ENCODE data around the gene RABGAP1L.

The RABGAP1L gene

DNA sequence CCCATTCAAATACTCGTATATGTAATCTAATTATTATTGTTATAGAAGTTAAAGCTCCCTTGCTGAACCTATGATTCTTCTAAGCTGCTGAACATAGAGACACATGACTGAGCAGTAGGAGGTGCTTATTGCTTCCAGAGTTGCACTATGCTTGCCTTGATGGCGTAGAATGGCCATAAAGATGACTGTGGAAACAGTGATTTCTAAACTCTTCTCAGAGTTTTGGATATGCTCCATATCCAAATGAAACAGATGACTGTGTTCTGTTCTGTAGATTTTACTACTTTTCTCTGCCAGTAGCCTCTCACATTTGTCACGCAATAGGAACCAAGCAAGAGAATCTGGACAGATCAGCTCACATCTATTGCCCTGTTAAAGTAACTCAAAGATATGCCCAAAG lies 752.3 kb downstream of the RABGAP1L start:
- no peak for DNase-seq (ENCODE audit: low read depth in 4 of 4, low spot score in 1 of 4)

DNA sequence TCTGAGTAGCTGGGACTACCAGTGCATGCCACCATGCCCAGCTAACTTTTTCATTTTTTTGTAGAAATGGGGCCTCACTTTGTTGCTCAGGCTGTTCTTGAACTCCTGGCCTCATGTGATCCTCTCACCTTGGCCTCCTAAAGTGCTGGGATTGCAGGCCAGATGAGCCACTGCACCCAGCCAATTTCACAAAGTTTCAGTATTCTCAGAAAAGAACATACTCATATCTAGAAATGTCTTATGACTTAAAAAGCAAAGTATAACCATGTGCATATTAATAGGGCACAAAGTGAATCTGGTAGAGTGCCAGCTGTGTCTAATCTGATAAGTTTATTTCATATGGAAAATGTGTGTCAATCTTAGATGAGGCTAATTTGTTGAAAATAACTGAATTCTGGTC lies 752.9 kb downstream of the RABGAP1L start:
- peak in 2 of 4 experiments; percentile 11 to 13 for DNase-seq (ENCODE audit: low read depth in 4 of 4, low spot score in 1 of 4)

DNA sequence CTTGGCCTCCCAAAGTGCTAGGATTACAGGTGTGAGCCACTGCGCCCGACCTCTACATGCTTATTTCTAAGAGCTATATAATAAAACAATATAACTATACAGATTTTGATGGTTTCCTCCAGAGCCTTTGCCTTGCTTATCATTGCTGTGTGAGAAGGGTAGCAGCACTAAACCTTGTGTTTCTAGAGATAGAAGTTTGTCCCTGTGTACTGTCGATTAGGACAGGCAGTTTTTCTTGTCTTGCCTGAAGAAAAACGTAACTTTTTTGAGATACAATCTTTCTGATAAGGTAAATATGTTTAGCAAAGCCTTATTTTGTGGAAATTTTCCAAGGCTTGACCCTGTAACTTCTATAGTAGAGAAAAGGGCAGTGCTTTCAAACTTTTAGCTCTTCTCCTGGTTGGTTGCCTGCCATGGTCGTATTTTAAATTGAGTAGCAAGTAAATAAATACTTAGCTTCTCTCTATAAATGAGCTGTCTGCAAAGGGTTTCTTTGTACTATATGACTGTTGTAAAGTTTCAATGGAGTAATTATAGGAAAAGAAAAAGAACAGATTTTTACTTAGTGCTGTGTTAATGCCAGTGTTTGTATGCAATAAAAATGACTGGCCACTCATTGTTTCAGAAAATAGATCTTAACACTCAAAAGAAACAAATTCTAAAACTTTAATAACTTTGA lies 754.0 kb downstream of the RABGAP1L start:
- no peak for DNase-seq (ENCODE audit: low read depth in 4 of 4, low spot score in 1 of 4)

DNA sequence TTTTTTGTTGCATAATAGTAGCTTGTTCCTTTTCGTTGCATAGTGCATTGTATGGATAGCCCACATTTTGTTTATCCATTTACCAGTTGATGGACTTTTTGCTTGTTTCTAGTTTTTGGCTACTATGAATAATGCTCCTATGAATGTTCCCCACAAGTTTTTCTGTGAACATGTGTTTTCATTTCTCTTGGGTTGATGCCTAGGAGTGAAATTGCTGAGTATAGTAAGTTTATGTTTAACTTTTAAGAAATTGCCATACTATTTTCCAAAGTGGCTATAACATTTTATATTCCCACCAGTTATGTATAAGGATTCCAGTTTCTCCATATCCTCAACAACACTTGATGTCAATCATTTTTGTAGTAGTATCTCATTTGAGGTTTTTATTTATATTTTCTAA lies 755.7 kb downstream of the RABGAP1L start:
- no peak for DNase-seq (ENCODE audit: low read depth in 4 of 4, low spot score in 1 of 4)

DNA sequence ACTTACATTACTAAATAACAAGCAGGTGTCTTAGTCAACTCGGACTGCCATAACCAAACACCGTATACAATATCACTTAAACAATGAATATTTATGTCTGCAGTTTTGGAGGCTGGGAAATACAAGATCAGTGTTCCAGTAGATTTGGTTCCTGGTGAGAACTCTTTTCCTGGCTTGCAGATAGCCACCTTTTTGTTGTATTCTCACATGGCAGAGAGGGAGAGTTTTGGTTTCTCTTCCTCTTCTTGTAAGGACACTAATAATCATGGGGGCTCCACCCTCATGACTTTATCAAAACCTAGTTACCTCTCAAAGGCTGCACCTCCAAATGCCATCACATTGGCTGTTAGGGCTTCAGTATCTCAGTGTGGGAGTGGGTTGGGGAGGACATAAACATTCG lies 757.5 kb downstream of the RABGAP1L start:
- DNase-seq (ENCODE audit: low read depth in 4 of 4, low spot score in 1 of 4) = no peak

DNA sequence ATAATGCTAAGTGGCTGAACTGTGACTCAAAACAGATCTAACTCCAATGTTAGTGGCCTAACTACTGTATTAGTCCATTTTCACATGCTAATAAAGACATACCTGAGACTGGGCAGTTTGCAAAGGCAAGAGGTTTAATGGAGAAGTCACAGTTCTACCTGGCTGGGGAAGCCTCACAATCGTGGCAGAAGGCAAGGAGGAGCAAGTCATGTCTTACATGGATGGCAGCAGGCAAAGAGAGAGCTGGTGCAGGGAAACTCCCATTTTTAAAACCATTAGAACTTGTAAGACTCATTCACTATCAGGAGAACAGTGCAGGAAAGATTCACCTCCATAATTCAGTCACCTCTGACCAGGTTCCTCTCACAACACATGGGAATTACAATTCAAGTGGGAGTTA lies 760.8 kb downstream of the RABGAP1L start:
- DNase-seq (ENCODE audit: low read depth in 4 of 4, low spot score in 1 of 4) = no peak

DNA sequence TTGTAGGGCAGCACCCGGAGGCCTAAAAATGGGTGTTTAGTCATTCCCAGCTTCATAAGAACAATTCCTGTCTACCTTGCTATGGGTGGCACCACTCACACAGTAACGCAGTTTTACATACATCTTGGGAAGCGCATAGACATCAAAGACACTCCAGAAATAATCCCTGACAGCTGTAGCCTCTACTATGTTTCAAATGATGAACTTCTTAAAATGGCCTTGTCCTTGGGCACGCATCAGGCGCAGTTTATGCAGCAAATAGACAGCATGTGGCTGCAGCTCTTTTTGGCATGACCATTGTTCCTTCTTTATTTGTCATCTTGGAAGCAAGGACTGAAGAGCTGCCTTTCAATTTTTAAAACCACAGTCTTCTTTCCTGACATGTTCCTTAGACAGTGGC lies 762.8 kb downstream of the RABGAP1L start:
- no peak for DNase-seq (ENCODE audit: low read depth in 4 of 4, low spot score in 1 of 4)

DNA sequence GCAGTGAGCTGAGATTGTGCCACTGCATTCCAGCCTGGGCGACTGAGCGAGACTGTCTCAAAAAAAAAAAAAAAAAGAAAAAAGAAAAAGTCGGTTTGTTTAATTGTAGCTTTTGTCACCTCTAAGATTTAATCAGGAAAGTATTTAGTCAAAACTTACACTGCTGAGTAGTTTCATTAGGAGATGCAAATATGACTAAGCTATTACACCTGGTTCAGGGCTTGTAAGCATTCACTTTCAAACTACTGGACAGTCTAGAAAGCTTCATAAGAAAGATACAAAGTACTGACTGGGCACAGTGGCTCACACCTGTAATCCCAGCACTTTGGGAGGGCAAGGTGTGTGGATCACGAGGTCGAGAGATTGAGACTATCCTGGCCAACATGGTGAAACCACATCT lies 764.5 kb downstream of the RABGAP1L start:
- no peak for DNase-seq (ENCODE audit: low read depth in 4 of 4, low spot score in 1 of 4)

DNA sequence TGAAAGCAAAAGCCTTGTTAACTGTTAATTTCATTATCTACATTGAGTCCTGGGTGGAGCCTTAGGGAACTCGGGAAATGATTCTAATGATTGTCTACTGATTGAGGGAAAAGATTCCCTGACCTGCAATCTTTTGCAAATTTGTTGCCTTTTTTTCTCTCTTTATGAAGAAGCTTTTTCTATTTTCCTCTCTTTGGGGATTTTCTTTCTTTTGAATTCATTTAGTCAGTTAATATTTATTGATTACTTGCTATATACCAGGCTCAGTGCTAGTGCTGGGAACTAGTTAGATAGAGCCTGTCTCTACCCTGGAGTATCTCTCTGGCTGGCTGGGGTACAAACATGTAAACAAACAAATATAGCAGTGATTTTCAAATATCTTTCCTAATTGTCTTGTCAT lies 769.2 kb downstream of the RABGAP1L start:
- no peak for DNase-seq (ENCODE audit: low read depth in 4 of 4, low spot score in 1 of 4)

DNA sequence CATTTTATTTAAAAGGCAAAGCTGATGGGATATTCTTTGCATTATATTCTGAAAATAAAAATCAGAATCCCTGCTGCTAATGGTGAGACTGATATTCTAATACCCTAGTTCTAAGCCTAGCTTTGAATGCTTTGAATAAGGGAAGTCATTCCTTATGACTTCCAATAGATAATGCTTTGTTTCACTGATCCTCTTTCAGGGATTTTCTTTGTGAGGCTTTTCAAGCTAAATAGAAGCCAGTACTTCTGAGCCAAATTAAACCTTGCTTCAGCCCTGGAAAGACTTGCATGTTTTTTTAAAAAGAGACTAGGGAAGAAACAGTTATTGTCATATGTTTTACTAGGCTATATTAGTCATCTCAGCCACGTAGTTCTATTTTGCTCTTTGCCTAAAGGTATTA lies 771.9 kb downstream of the RABGAP1L start:
- DNase-seq (ENCODE audit: low read depth in 4 of 4, low spot score in 1 of 4) = no peak

DNA sequence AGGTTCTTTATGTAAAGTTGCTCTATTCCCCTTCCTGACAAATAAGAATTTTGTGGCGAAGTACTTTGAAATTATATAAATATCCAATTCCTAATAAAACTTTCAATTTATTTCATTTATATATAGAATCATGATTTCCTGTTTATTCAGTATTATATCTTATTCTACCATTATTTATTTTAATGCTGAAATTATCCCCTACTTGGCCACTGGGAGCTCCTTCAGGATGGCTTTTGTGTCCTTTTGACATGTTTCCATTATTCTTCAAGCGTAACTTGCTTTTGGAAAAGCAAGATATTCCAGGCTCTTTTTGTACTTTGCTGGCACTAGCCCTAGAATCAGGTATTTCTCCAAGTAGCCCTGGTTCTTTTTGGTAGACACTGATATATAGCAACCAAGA lies 773.3 kb downstream of the RABGAP1L start:
- DNase-seq (ENCODE audit: low read depth in 4 of 4, low spot score in 1 of 4) = no peak

DNA sequence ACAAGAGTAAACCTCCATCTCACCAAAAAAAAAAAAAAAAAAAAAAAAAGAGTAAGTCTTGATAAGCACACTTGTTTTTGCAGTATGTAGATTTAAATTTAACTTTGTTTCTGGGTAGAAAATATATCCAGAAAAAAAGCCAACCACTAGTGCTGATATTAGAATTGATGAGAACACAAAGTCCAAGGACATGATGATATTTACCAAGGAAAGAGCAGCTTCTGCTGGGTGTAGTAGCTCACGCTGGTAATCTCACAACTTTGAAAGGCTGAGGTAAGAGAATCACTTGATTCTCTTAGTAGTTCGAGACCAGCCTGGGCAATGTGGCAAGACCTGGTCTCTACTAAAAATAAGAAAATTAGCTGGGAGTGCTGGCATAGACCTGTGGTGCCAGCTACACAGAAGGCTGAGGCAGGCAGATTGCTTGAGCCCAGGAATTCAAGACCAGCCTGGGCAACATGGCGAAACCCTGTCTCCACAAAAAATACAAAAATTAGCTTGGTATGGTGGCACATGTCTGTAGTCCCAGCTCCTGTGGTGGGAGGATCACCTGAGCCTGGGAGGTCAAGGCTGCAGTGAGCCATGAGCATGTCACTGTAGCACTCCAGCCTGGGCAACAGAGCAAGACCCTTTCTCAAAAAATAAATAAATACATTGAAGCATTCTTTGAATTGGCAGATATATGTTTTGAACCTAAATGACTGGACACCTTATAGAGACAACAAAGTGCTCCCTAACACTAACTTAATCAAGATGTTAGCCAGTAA lies 776.8 kb downstream of the RABGAP1L start:
- no peak for DNase-seq (ENCODE audit: low read depth in 4 of 4, low spot score in 1 of 4)

DNA sequence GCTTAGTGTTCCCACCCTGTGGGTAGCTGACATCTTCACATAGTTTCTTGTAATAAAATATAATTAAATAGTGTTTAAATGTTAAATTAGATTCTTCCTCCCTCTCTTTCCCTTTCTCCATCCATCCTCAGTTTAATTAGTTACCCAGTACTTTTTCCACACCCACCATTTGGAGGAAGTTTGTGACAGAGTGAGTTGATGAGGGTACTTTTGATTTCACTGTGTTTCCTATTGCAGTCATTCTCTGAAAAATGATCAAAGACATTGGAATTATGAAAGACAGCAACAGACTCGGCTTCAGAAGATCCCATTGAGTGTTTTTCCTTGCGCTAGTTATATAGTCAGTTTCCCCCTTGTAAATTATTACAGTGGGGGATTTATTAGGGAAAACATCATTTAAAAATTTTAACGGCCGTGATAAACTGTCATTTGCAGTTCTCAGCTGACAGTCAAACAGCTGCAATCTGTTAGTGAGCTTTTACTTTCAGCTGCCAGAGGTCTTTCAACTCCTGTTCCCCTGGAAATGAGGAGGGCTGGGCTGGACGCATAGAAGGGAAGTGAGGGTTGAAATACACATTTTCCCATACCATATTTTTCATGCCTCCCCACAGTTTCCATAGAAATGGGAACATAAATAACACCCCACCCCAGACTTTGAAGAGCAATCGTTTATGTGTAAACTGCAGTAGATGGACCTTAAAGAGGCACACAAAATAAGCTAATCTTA lies 779.1 kb downstream of the RABGAP1L start:
- no peak for DNase-seq (ENCODE audit: low read depth in 4 of 4, low spot score in 1 of 4)

DNA sequence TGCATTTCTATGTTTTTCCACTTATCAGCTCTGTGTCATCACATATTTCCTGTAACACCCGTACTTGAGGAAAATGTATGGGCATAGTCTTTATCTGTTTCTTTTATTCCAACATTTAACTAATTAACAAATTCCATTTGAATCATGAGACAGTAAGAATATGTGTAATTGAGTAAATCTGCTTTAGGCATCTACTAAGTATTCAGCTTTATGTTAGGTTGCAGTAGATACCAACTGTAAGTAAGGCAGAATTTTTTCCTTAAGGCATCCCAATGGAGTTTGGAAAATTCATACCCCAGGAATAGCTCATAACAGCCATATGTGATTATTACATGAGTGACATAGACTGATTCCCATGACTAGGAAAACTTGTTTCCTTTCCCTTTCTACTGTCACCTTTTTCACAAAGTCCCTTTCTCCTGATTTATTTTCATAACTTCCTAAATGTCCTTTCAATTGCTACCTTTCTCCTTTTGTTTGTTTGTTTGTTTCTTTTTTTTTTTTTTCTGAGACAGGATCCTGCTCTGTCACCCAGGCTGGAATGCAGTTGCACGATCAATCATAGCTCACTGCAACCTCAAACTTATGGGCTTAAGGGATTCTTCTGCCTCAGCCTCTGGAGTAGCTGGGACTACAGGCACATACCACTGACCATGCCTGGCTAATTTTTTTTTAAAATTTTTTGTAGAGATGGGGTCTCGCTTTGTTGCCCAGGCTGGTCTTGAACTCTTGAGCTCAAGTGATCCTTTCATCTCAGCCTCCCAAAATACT lies 780.6 kb downstream of the RABGAP1L start:
- no peak for DNase-seq (ENCODE audit: low read depth in 4 of 4, low spot score in 1 of 4)

DNA sequence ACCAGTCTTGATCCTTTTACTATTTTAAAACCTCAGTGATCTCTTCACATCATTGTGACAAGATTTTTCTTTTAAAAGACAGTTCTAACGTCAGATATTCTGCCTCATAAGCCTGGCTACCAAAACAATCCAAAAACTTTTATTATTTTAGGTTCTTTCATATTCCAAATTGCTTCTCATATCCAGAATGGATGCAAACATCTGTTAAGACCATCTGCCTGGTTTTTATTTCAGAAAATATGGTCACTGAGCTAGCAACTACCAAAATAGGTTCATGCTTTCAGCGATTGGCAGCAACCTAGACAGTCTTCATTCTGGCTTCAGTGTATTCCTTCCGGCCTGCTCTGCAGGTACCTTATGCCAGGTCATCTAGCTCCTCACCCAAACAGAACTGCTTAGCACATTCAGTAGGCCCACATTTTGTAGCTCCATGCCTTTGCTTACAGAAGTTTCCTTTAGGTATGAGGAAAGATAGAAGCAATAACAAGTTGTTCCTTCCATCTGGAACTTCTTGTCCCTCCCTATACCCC lies 781.4 kb downstream of the RABGAP1L start:
- DNase-seq (ENCODE audit: low read depth in 4 of 4, low spot score in 1 of 4) = no peak

DNA sequence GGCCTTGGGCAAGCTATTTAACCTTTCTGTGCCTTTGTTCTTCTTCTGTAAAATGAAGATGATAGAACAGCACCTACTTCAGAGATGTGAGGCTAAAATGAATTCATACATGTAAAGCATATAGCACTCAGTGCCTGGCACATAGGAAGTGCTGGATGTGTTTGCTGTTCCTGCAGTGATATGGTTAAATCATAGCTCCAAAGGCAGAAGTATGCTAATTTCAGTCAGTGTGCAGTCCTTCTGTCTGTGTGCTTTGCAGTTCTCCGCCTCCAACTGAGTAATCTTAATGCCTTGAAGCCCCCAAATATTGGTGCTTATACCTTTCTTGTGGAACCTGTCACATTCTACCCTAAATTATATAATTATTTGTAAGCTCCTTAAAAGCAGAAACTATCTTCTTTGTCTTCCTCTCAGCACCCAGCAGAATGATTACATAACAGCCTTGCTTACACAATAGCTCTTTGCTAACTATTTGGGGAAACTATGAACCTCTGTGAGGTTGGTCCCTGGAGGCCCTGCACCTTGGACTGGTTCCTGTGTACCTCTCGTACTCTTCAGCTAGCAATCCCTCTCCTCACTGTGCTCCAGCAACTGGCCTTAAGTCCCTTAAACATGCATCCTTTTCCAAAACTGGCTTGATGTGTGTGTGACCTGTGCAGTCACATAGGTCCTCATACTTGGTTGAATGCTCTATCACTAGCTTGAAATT lies 783.4 kb downstream of the RABGAP1L start:
- DNase-seq (ENCODE audit: low read depth in 4 of 4, low spot score in 1 of 4) = no peak

DNA sequence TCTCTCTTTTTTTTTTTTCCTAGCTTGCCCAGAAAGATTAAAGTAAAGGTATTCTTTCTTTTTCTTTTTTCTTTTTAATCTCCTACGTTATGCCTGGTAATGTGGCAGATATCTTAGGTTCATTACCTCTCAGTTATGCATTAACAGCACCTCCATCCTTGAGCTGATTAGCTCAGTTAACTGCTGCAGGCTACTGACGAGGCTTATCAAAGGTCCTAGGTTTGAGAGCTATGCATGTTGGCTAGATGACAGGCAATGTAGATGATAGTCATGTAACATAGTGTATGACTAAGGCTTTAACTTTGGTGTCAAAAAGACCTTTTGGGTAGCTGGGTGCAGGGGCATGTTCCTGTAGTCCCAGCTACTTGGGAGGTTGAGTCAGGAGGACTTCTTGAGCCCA lies 786.7 kb downstream of the RABGAP1L start:
- DNase-seq (ENCODE audit: low read depth in 4 of 4, low spot score in 1 of 4) = no peak

DNA sequence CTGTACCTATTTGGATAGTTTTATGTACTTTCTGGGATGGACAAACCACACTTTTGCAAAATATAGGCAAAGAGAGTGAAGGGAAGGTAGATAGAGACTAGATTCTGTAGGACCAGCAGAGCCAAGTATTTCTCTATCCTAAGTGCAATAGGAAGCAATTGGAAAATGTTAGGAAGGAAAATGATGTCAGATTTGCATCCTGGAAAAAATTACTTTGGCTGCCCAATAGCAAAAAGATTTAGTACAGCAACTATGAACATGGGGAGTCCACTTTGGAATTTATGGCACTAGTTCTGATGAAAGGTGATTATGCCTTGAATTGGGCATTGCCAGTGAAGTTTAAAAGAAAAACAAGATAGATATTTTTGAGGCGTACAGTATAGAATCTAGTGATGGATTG lies 789.7 kb downstream of the RABGAP1L start:
- no peak for DNase-seq (ENCODE audit: low read depth in 4 of 4, low spot score in 1 of 4)

DNA sequence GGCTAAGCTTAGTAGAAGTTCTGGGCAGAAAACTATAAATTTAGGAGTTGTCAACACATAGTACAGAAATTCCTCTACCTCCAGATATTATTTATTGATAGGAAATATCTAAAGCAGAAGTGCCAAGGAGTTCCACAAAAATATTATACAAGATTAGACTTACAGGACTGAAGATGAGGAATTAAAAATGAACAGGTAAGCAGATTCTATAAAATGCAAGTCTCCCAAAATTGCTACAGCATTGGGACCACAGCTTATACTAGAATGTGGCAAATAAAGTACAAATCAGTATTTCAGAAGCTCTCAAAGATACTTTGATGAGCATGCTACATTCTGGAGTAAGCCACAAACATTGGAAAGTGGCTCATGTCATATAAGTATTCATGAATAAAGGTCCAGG lies 790.3 kb downstream of the RABGAP1L start:
- DNase-seq (ENCODE audit: low read depth in 4 of 4, low spot score in 1 of 4) = no peak

DNA sequence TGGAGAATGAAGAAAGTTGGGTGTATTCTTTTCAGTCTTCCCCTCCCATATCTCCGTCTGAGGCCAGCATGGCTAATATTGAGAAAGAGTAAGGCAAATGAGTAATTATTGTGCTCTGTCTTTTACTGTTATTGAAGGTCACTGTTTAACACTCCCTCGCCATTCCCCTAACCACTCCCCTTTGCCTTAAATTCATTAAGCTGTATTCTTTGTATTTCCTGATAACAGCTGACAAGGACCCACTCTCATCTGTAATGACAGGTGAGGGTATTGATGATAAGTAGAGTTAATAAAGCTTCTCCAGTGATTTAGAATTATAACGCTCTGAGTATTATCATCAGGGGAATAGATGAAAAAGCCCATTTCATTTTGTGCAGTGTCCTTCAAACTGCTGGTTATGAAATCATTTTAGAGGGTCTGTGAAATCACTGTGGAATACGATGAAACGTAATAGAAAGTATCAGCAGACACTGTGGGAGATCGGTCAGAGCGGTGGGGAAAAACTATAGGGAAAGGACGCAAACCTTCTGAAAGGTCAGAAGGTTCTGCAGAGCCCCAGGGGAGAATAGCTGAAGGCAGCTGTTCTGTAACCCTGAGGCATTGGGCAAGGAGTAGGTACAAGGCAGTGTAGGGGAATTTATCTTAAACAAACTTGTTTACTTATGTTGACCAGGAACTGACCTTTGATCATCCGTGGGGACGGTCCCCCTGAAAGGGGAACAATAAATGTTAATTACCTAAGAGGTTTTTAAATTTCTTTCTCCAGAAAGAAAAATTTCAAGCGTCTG lies 794.2 kb downstream of the RABGAP1L start:
- DNase-seq (ENCODE audit: low read depth in 4 of 4, low spot score in 1 of 4) = no peak

All from stimulated activated CD4-positive, alpha-beta T cell treated with anti-CD3 and anti-CD28 coated beads, Interleukin-1b, Interleukin-23, amount 100 ng/mL, for 24 hours (primary cell).